Measurements from ENCODE around the gene ANKDD1A.

The ANKDD1A gene

GRCh38 chr15:64923546-64923945 lies 11.8 kb downstream of the ANKDD1A start:
- DNase-seq (ENCODE audit: low read depth in 2 of 2), result no peak

- no peak for DNase-seq (ENCODE audit: low read depth in 2 of 2)
These were observed 13.9 kb downstream of the ANKDD1A start for GRCh38 chr15:64925335-64926330.

- no peak for DNase-seq (ENCODE audit: low read depth in 2 of 2)
These were observed 15.0 kb downstream of the ANKDD1A start for GRCh38 chr15:64926661-64927060.

GRCh38 chr15:64928626-64929220 lies 17.0 kb downstream of the ANKDD1A start:
- DNase-seq (ENCODE audit: low read depth in 2 of 2), result no peak

- no peak for DNase-seq (ENCODE audit: low read depth in 2 of 2)
These were observed 18.4 kb downstream of the ANKDD1A start for GRCh38 chr15:64930019-64930652.

- no peak for DNase-seq (ENCODE audit: low read depth in 2 of 2)
These were observed 19.2 kb downstream of the ANKDD1A start for GRCh38 chr15:64930778-64931371.

GRCh38 chr15:64931381-64931780 lies 19.7 kb downstream of the ANKDD1A start:
- no peak for DNase-seq (ENCODE audit: low read depth in 2 of 2)

GRCh38 chr15:64934023-64934422 lies 22.3 kb downstream of the ANKDD1A start:
- no peak for DNase-seq (ENCODE audit: low read depth in 2 of 2)

- no peak for DNase-seq (ENCODE audit: low read depth in 2 of 2)
These were observed 26.5 kb downstream of the ANKDD1A start for GRCh38 chr15:64938192-64938591.

- no peak for DNase-seq (ENCODE audit: low read depth in 2 of 2)
These were observed 30.7 kb downstream of the ANKDD1A start for GRCh38 chr15:64942356-64942755.

- DNase-seq (ENCODE audit: low read depth in 2 of 2), result no peak
These were observed 32.0 kb downstream of the ANKDD1A start for GRCh38 chr15:64943512-64944225.

GRCh38 chr15:64944961-64945360 lies 33.3 kb downstream of the ANKDD1A start:
- no peak for DNase-seq (ENCODE audit: low read depth in 2 of 2)

GRCh38 chr15:64947211-64947610 lies 35.5 kb downstream of the ANKDD1A start:
- DNase-seq (ENCODE audit: low read depth in 2 of 2), result no peak

- DNase-seq (ENCODE audit: low read depth in 2 of 2), result no peak
These were observed 37.2 kb downstream of the ANKDD1A start for GRCh38 chr15:64948916-64949315.

- DNase-seq (ENCODE audit: low read depth in 2 of 2), result no peak
These were observed 37.9 kb downstream of the ANKDD1A start for GRCh38 chr15:64949383-64950186.

GRCh38 chr15:64950888-64951287 lies 39.2 kb downstream of the ANKDD1A start:
- DNase-seq (ENCODE audit: low read depth in 2 of 2), result no peak

GRCh38 chr15:64951777-64952418 lies 40.2 kb downstream of the ANKDD1A start:
- DNase-seq (ENCODE audit: low read depth in 2 of 2), result no peak

GRCh38 chr15:64954395-64954794 lies 42.7 kb downstream of the ANKDD1A start:
- no peak for DNase-seq (ENCODE audit: low read depth in 2 of 2)

- no peak for DNase-seq (ENCODE audit: low read depth in 2 of 2)
These were observed 47.4 kb downstream of the ANKDD1A start for GRCh38 chr15:64959128-64959527.

GRCh38 chr15:64960153-64960552 lies 48.5 kb downstream of the ANKDD1A start:
- DNase-seq (ENCODE audit: low read depth in 2 of 2), result no peak

All from stimulated activated CD8-positive, alpha-beta memory T cell treated with anti-CD3 and anti-CD28 coated beads, Interleukin-15, amount 100 ng/mL, for 48 hours (primary cell).